GM12892 (cell line): Measurements from ENCODE around the gene FAM168B.
"Not testable (repeated sequence)": the region's sequence is repeated elsewhere in the genome, so short reads cannot be mapped to it uniquely, and the experiment has no call there.

Experiments used
- POLR2A ChIP-seq: IDR thresholded peaks from 2 replicates; pipeline ENCODE4 v1.6.1; 2011; ENCODE audit warnings: low read depth, low read length, control low read depth
- POLR2AphosphoS5 ChIP-seq: IDR thresholded peaks from 2 replicates; pipeline ENCODE4 v1.6.1; 2011; ENCODE audit warnings: low read depth, low read length, control low read depth

DNA sequence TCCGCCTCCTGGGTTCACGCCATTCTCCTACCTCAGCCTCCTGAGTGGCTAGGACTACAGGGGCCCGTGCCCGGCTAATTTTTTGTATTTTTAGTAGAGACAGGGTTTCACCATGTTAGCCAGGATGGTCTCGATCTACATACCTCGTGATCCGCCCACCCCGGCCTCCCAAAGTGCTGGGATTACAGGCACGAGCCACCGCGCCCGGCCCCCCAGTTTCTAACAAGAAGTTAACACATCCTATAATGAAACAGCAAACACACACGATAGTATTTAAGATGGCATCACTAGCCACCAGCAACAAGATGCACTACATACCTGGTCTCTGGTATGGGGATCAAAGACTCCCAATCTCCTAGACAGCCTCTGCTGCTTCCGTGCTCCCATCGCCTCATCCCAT, 17.7 kb downstream of the FAM168B start:
- TF ChIP-seq POLR2AphosphoS5, POLR2A: not testable (repeated sequence)
